Thyroid gland (tissue), 4 donors: ENCODE data around the gene PRR3. TPM values are rescaled to one million over a fixed set of nuclear protein-coding genes. Genes with fewer than 3 reads are reported as not detected.

Experiments
- DNase-seq, 2 donors: peaks; one replicate each; pipeline ENCODE4 v3.0.0-alpha.2; 2019
- H3K27ac ChIP-seq, 3 donors: fragments of 200-600 bp; sonication (generic); 1 replicate in 2 of 3; 2 replicates in 1 of 3; pipeline ENCODE4 v1.5.1; 2016 to 2019; ENCODE audit warnings: mild to moderate bottlenecking in 1 of 3, moderate library complexity in 1 of 3
- H3K27me3 ChIP-seq: fragments of 200-600 bp; sonication (generic); one replicate; pipeline ENCODE4 v1.5.1; 2019
- H3K36me3 ChIP-seq, 2 donors: fragments of 200-600 bp; sonication (generic); one replicate each; pipeline ENCODE4 v1.5.1; 2016 to 2019
- H3K4me1 ChIP-seq, 2 donors: fragments of 200-600 bp; sonication (generic); one replicate each; pipeline ENCODE4 v1.5.1; 2017 to 2019
- H3K4me3 ChIP-seq, 3 donors: fragments of 200-600 bp; sonication (generic); replicated peaks in 1 of 3; 1 replicate in 2 of 3; 2 replicates in 1 of 3; pipeline ENCODE4 v1.5.1; 2016; ENCODE audit warnings: mild to moderate bottlenecking in 1 of 3
- H3K9me3 ChIP-seq: fragments of 200-600 bp; sonication (generic); one replicate; pipeline ENCODE4 v1.5.1; 2017
- CTCF ChIP-seq, 6 experiments: fragments of 200-600 bp in 3 of 6; fragments of 450-650 bp in 3 of 6; sonication (generic) in 3 of 6; IDR thresholded peaks; one replicate each; pipeline ENCODE4 v1.5.1; 2016 to 2019; ENCODE audit warnings: antibody characterized with exemption in 6 of 6, mild to moderate bottlenecking in 2 of 6, inconsistent platforms in 1 of 6, moderate library complexity in 1 of 6
- POLR2A ChIP-seq, 2 donors: fragments of 450-650 bp; IDR thresholded peaks; one replicate each; pipeline ENCODE4 v1.6.1; 2017; ENCODE audit warnings: antibody characterized with exemption in 2 of 2, mild to moderate bottlenecking in 2 of 2, moderate library complexity in 1 of 2
- WGBS, 2 donors: methylation state at CpG; one replicate each; pipeline ENCODE4 v1.1.5; 2017; 5-methylcytosine and 5-hydroxymethylcytosine counted together
- intact Hi-C: fragments of 100-400 bp; cut with DNase I; formaldehyde crosslinking; loops from one replicate; pipeline ENCODE4 v1.15.1; 2023
- total RNA-seq, 4 donors: library from RNA; depleted of rRNA; stranded (reverse); fragments of >200 nt; gene quantifications; one replicate each; pipeline ENCODE4 v1.2.3, GENCODE V29; 2016

The PRR3 gene, protein sequence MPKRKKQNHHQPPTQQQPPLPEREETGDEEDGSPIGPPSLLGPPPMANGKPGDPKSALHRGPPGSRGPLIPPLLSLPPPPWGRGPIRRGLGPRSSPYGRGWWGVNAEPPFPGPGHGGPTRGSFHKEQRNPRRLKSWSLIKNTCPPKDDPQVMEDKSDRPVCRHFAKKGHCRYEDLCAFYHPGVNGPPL
- total RNA-seq = 10 to 100 TPM in 2 of 4 donors, 1 to 10 TPM in 2; 7.4 to 18.0 (median 12.2) TPM

GRCh38 chr6:30556906-30557682 is at the start of gene PRR3:
Gene PRR3 (plus strand): TSS chr6:30557295. CDS start chr6:30557345, 50 bp downstream.
- DNase-seq = peak; percentile 87
- H3K27me3 ChIP-seq = no peaks in the 10 kb centered on the region
- WGBS, 2 donors = 0 to 1% methylated on average over 39 to 41 of the region's 42 CpGs
- peak within 1 kb of the TSS; percentile 94 to 99 (median 95) for H3K27ac ChIP-seq
- H3K36me3 ChIP-seq = peaks cover 17 to 19% of the 10 kb centered on the region in 2 donors
- intact Hi-C loops = no loop called here
- peak within 1 kb of the TSS; percentile 43 to 98 (median 94) for H3K4me3 ChIP-seq
- no peak for TF ChIP-seq CTCF (IDR thresholded peaks at IDR 0.05)
- peak; percentile 20 to 34 for TF ChIP-seq POLR2A (IDR thresholded peaks at IDR 0.05)
- H3K9me3 ChIP-seq = no peaks in the 10 kb centered on the region
- peaks cover 19 to 21% of the 10 kb centered on the region in 2 donors for H3K4me1 ChIP-seq

DNA sequence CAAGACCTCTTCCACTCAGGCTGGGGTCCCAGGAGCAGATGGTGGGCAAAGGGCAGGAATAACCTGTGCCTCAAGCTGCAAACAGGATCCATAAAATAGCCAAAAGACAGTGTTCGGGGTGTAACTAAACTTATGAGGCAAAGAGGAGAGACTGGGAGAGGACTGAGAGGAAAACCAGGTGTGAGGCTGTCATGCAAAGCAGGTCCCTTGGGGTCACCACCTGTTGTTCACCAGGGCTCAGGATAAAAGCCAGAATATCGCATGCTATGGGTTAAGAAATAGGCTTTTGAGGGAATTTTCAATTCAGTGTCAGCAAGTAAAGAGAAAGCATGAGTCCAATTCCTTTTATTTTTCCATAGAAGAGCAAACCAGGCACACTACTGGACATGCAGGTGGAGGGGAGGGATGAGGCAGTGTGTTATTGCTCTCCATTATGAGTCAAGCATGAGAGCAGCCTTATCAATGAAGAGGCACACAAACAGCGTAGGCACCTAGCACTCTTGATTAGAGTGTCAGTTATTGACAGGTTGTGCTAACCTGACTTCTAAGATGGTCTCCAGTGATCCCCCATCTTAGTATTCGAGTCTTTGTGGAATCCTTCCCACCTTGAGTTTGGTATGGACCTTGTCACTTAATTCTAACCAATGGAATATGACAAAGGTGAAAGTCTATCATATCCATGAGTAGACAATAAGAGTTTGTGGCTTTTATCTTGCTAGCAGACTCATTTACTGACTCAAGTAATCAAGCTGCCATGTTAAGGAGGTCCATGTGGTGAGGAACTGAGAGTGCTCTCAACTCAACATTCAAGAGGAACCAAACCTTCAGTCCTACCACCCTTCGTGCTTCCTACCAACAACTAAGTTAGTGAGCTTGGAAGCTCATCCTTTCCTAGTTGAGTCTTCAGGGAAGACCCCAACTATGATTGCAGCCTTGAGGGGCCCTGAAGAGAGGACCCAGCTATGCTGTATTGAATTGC is 49.0 kb upstream of the PRR3 start:
- H3K36me3 ChIP-seq = no peaks in the 10 kb centered on the region
- no peak overlapping the region for H3K27ac ChIP-seq
- H3K27me3 ChIP-seq = no peaks in the 10 kb centered on the region
- intact Hi-C loops = no loop called here
- no peak overlapping the region for H3K4me3 ChIP-seq
- DNase-seq = no peak
- WGBS, 2 donors = 86 to 91% methylated on average over 5 of the region's 5 CpGs
- H3K4me1 ChIP-seq = no peaks in the 10 kb centered on the region
- TF ChIP-seq CTCF (IDR thresholded peaks at IDR 0.05) (no peak), POLR2A (IDR thresholded peaks at IDR 0.05) (no peak)
- no peaks in the 10 kb centered on the region for H3K9me3 ChIP-seq

GRCh38 chr6:30508890-30509736 is 48.0 kb upstream of the PRR3 start:
- DNase-seq = no peak
- intact Hi-C loops = no loop called here
- Histone ChIP-seq H3K27ac (no peak overlapping the region), H3K9me3 (no peaks in the 10 kb centered on the region), H3K27me3 (no peaks in the 10 kb centered on the region), H3K36me3 (no peaks in the 10 kb centered on the region), H3K4me3 (no peak overlapping the region), H3K4me1 (no peaks in the 10 kb centered on the region)
- WGBS, 2 donors = 42 to 46% methylated on average over 5 of the region's 5 CpGs
- TF ChIP-seq POLR2A (IDR thresholded peaks at IDR 0.05) = no peak
- no peak for TF ChIP-seq CTCF (IDR thresholded peaks at IDR 0.05)

- intact Hi-C loops = no loop called here
- no peaks in the 10 kb centered on the region for H3K9me3 ChIP-seq
- H3K4me1 ChIP-seq = no peaks in the 10 kb centered on the region
- no peaks in the 10 kb centered on the region for H3K27me3 ChIP-seq
- WGBS, 2 donors = 81 to 85% methylated on average over 10 of the region's 10 CpGs
- H3K4me3 ChIP-seq = no peak overlapping the region
- no peak for DNase-seq
- H3K27ac ChIP-seq = no peak overlapping the region
- TF ChIP-seq POLR2A (IDR thresholded peaks at IDR 0.05) = no peak
- TF ChIP-seq CTCF (IDR thresholded peaks at IDR 0.05) = no peak
- no peaks in the 10 kb centered on the region for H3K36me3 ChIP-seq
These were observed 46.5 kb upstream of the PRR3 start for GRCh38 chr6:30510419-30511168.
